A549 (cell line): Measurements from ENCODE around the gene KCNK7.

Experiments used
- BHLHE40 ChIP-seq: IDR thresholded peaks from 2 replicates; pipeline ENCODE4 v1.6.1; 2012; ENCODE audit warnings: low read depth, low read length, inconsistent platforms
- ESRRA ChIP-seq: fragments of 150-350 bp; IDR thresholded peaks from 2 replicates; pipeline ENCODE4 v1.6.1; 2014; ENCODE audit warnings: mild to moderate bottlenecking, low read length, borderline replicate concordance
- HMGXB4 ChIP-seq: fragments of 250-450 bp; sonication (Bioruptor Pico); IDR thresholded peaks from 2 replicates; pipeline ENCODE4 v1.5.0; 2021; ENCODE audit warnings: mild to moderate bottlenecking, moderate library complexity, borderline replicate concordance
- HOXB13 ChIP-seq: fragments of 250-450 bp; sonication (Bioruptor Pico); IDR thresholded peaks from 2 replicates; pipeline ENCODE4 v1.5.0; 2020; ENCODE audit warnings: low read depth, mild to moderate bottlenecking, moderate library complexity
- JUN ChIP-seq, 2 experiments: fragments of >200 bp; sonication (Bioruptor Twin); formaldehyde crosslinking; IDR thresholded peaks; 2 replicates in 1 of 2; 3 replicates in 1 of 2; pipeline ENCODE4 v1.6.1; 2016 to 2017
- MAZ ChIP-seq: fragments of 150-350 bp; IDR thresholded peaks from 2 replicates; pipeline ENCODE4 v1.6.1; 2014; ENCODE audit warnings: antibody characterized with exemption, low read depth, low read length, borderline replicate concordance
- POLR2A ChIP-seq: IDR thresholded peaks from 2 replicates; pipeline ENCODE4 v1.6.1; 2012; ENCODE audit warnings: mild to moderate bottlenecking, low read length
- REST ChIP-seq: fragments of 200-600 bp; sonication (generic); IDR thresholded peaks from 2 replicates; pipeline ENCODE4 v1.6.1; 2016; ENCODE audit warnings: antibody characterized with exemption, mild to moderate bottlenecking, moderate library complexity
- SMC3 ChIP-seq: fragments of >200 bp; sonication (Bioruptor Twin); formaldehyde crosslinking; IDR thresholded peaks from 3 replicates; pipeline ENCODE4 v1.6.1; 2018; ENCODE audit warnings: inconsistent platforms
- ZNF302 ChIP-seq: fragments of 250-450 bp; sonication (Bioruptor Pico); IDR thresholded peaks from 2 replicates; pipeline ENCODE4 v1.9.0; 2021; ENCODE audit warnings: inconsistent platforms, mild to moderate bottlenecking, moderate library complexity
- TF ChIP-seq, protein P1 (sequence below): fragments of >200 bp; sonication (Bioruptor Twin); formaldehyde crosslinking; IDR thresholded peaks from 3 replicates; pipeline ENCODE4 v1.5.1; 2016
- TF ChIP-seq, protein P2 (sequence below): fragments of >200 bp; sonication (Bioruptor Twin); formaldehyde crosslinking; IDR thresholded peaks from 3 replicates; pipeline ENCODE4 v1.6.1; 2016
- TF ChIP-seq, protein P3 (sequence below): IDR thresholded peaks from 2 replicates; pipeline ENCODE4 v1.6.1; 2012

- TF ChIP-seq REST (no peak), SMC3 (no peak), BHLHE40 (no peak), ZNF302 (CRISPR knock-in tag) (no peak), POLR2A (no peak), MAZ (no peak), HOXB13 (CRISPR knock-in tag) (no peak), JUN (IDR thresholded peaks at IDR 0.05) (no peak), ESRRA (no peak), HMGXB4 (CRISPR knock-in tag) (no peak)
- TF ChIP-seq, protein P1, sequence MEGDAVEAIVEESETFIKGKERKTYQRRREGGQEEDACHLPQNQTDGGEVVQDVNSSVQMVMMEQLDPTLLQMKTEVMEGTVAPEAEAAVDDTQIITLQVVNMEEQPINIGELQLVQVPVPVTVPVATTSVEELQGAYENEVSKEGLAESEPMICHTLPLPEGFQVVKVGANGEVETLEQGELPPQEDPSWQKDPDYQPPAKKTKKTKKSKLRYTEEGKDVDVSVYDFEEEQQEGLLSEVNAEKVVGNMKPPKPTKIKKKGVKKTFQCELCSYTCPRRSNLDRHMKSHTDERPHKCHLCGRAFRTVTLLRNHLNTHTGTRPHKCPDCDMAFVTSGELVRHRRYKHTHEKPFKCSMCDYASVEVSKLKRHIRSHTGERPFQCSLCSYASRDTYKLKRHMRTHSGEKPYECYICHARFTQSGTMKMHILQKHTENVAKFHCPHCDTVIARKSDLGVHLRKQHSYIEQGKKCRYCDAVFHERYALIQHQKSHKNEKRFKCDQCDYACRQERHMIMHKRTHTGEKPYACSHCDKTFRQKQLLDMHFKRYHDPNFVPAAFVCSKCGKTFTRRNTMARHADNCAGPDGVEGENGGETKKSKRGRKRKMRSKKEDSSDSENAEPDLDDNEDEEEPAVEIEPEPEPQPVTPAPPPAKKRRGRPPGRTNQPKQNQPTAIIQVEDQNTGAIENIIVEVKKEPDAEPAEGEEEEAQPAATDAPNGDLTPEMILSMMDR, result no peak
- TF ChIP-seq, protein P2, sequence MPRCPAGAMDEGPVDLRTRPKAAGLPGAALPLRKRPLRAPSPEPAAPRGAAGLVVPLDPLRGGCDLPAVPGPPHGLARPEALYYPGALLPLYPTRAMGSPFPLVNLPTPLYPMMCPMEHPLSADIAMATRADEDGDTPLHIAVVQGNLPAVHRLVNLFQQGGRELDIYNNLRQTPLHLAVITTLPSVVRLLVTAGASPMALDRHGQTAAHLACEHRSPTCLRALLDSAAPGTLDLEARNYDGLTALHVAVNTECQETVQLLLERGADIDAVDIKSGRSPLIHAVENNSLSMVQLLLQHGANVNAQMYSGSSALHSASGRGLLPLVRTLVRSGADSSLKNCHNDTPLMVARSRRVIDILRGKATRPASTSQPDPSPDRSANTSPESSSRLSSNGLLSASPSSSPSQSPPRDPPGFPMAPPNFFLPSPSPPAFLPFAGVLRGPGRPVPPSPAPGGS, result no peak
- TF ChIP-seq, protein P3, sequence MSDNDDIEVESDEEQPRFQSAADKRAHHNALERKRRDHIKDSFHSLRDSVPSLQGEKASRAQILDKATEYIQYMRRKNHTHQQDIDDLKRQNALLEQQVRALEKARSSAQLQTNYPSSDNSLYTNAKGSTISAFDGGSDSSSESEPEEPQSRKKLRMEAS, result no peak
These were observed 46.5 kb upstream of the KCNK7 start for GRCh38 chr11:65642014-65642671.
